Measurements from ENCODE around the gene SELENOF.

SELENOF gene

DNA sequence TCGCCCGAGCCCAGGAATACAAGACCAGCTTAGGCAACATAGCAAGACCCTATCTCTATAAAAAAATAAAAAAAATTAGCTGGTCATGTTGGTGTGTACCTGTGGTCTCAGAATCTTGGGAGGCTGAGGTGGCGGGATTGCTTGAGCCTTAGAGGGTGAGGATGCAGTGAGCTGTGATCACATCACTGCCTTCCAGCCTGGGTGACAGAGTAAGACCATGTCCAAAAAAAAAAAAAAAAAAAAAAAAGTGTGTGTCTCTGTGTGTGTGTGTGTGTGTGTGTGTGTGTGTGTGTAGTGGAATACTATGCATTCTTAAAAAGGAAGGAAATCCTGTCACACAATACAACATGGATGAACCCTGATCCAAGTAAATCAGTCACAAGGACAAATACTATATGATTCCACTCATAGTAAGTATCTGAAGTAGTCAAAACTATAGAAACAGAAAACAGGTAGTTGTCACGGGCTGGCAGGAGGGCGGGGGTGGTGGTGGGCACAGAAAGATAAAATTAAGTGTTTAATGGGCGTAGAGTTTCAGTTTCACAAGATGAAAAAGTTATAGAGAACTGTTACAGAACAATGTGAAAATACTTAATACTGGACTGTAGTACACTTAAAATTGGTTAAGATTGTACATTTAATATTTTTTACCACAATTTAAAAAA, 47.8 kb downstream of the SELENOF start:
- no peaks in the 10 kb centered on the region for H3K4me1 ChIP-seq (ENCODE audit: control insufficient read depth in 1 of 2, insufficient read depth in 2 of 2, low read length in 2 of 2)
- no peak overlapping the region for H3K4me3 ChIP-seq (ENCODE audit: low read depth in 1 of 2, low read length in 2 of 2)
- no peaks in the 10 kb centered on the region for H3K36me3 ChIP-seq (ENCODE audit: control insufficient read depth in 1 of 2, insufficient read depth in 2 of 2, low read length in 2 of 2)
- no peaks in the 10 kb centered on the region for H3K9me3 ChIP-seq (ENCODE audit: control insufficient read depth in 1 of 2, low read length in 2 of 2)
- no peak overlapping the region for H3K9ac ChIP-seq (ENCODE audit: low read depth in 1 of 2, low read length in 2 of 2)
- H3K27me3 ChIP-seq (ENCODE audit: control insufficient read depth in 1 of 2, insufficient read depth in 2 of 2, low read length in 2 of 2): no peaks in the 10 kb centered on the region
- no peak overlapping the region for H3K27ac ChIP-seq (ENCODE audit: low read depth, low read length)

DNA sequence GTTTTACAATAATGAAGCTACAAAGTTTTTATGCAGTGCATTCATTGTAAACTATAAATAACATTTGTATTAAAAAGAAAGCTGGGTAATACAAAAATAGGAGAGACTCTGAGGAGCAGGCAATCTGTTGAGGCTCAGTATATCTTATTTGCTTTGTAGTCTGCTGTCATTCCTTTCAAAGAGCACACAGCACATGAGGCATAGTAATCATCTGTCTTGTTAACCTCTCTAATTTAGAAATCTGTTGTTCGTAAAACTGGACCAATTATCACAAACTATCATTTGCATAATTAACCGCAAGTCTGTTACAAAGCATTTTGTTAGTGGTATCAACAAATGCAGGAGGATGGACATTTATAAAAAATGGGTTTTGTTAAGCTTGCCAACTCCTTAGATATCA, 51.0 kb downstream of the SELENOF start:
- no peak overlapping the region for H3K9ac ChIP-seq (ENCODE audit: low read depth in 1 of 2, low read length in 2 of 2)
- peaks cover 0 to 3% of the 10 kb centered on the region in 2 donors for H3K4me1 ChIP-seq (ENCODE audit: control insufficient read depth in 1 of 2, insufficient read depth in 2 of 2, low read length in 2 of 2)

DNA sequence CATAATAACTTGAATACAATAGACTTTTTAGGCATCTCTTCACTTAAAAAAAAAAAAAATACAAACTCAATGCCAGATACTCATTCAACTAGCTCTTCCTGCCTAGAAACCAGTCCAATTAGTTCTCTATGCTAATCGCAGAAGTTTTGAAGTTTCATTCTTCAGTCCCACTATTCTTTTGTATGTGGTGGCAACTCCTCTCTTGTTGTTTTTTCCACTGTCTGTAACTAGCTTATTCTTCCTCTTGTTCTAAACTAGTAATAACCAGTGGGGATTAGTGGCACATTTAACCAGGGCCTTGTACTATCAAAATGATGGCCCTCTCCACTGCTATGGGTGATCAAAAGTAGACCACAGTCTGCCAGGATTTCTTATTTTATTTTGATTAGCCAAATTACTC, 52.5 kb downstream of the SELENOF start:
- no peaks in the 10 kb centered on the region for H3K9me3 ChIP-seq (ENCODE audit: control insufficient read depth in 1 of 2, low read length in 2 of 2)
- no peak overlapping the region for H3K4me3 ChIP-seq (ENCODE audit: low read depth in 1 of 2, low read length in 2 of 2)
- H3K9ac ChIP-seq (ENCODE audit: low read depth in 1 of 2, low read length in 2 of 2): no peak overlapping the region
- H3K27me3 ChIP-seq (ENCODE audit: control insufficient read depth in 1 of 2, insufficient read depth in 2 of 2, low read length in 2 of 2): no peaks in the 10 kb centered on the region
- H3K36me3 ChIP-seq (ENCODE audit: control insufficient read depth in 1 of 2, insufficient read depth in 2 of 2, low read length in 2 of 2): no peaks in the 10 kb centered on the region
- H3K27ac ChIP-seq (ENCODE audit: low read depth, low read length): no peak overlapping the region
- peaks cover 0 to 3% of the 10 kb centered on the region in 2 donors for H3K4me1 ChIP-seq (ENCODE audit: control insufficient read depth in 1 of 2, insufficient read depth in 2 of 2, low read length in 2 of 2)

More for the DNA sequence above, 51.0 kb downstream of the SELENOF start:
- no peaks in the 10 kb centered on the region for H3K27me3 ChIP-seq (ENCODE audit: control insufficient read depth in 1 of 2, insufficient read depth in 2 of 2, low read length in 2 of 2)
- no peaks in the 10 kb centered on the region for H3K9me3 ChIP-seq (ENCODE audit: control insufficient read depth in 1 of 2, low read length in 2 of 2)
- no peak overlapping the region for H3K27ac ChIP-seq (ENCODE audit: low read depth, low read length)
- no peak overlapping the region for H3K4me3 ChIP-seq (ENCODE audit: low read depth in 1 of 2, low read length in 2 of 2)
- no peaks in the 10 kb centered on the region for H3K36me3 ChIP-seq (ENCODE audit: control insufficient read depth in 1 of 2, insufficient read depth in 2 of 2, low read length in 2 of 2)

DNA sequence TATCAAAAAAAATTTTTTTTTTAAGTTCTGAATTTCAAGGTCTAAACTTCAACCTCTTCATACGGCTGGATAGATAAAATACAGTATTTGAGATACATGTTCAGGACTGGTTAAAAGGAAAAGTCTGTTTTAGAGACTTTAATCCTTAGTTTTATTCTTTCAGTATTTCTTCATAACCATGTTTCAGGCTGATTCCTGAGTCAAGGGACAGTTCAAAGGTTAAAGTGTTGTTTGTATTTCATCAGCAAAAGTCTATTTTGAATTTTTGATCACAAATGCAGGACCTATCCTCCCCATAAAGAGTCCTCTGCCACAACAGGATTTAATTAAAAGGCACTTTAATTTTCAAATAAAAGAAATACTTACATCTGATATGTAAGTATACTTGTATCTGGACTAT, 53.5 kb downstream of the SELENOF start:
- Histone ChIP-seq H3K4me1 (ENCODE audit: control insufficient read depth in 1 of 2, insufficient read depth in 2 of 2, low read length in 2 of 2) (peaks cover 0 to 3% of the 10 kb centered on the region in 2 donors), H3K27me3 (ENCODE audit: control insufficient read depth in 1 of 2, insufficient read depth in 2 of 2, low read length in 2 of 2) (no peaks in the 10 kb centered on the region), H3K4me3 (ENCODE audit: low read depth in 1 of 2, low read length in 2 of 2) (no peak overlapping the region), H3K36me3 (ENCODE audit: control insufficient read depth in 1 of 2, insufficient read depth in 2 of 2, low read length in 2 of 2) (no peaks in the 10 kb centered on the region), H3K27ac (ENCODE audit: low read depth, low read length) (no peak overlapping the region), H3K9me3 (ENCODE audit: control insufficient read depth in 1 of 2, low read length in 2 of 2) (no peaks in the 10 kb centered on the region), H3K9ac (ENCODE audit: low read depth in 1 of 2, low read length in 2 of 2) (no peak overlapping the region)

DNA sequence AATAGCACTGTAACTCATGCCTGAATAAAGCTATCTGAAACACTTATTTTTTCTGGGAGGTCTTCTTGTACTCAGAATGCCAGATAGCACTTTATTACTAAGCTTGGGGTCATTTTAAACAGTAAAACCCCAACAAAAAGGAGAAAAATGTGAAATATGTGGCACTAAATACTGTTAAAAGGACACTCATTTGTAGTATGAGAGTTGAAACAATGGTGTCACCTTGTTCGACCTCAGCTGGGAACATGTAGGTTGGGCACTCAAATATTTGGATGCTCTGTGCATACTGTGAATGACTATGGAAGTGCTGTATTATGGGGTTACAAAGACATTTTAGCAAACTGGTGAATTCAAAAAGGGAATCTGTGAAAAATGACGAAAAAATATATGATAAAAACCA, 53.9 kb downstream of the SELENOF start:
- H3K36me3 ChIP-seq (ENCODE audit: control insufficient read depth in 1 of 2, insufficient read depth in 2 of 2, low read length in 2 of 2): no peaks in the 10 kb centered on the region
- no peaks in the 10 kb centered on the region for H3K9me3 ChIP-seq (ENCODE audit: control insufficient read depth in 1 of 2, low read length in 2 of 2)
- H3K27ac ChIP-seq (ENCODE audit: low read depth, low read length): no peak overlapping the region
- no peak overlapping the region for H3K4me3 ChIP-seq (ENCODE audit: low read depth in 1 of 2, low read length in 2 of 2)
- no peaks in the 10 kb centered on the region for H3K27me3 ChIP-seq (ENCODE audit: control insufficient read depth in 1 of 2, insufficient read depth in 2 of 2, low read length in 2 of 2)
- peaks cover 0 to 3% of the 10 kb centered on the region in 2 donors for H3K4me1 ChIP-seq (ENCODE audit: control insufficient read depth in 1 of 2, insufficient read depth in 2 of 2, low read length in 2 of 2)
- no peak overlapping the region for H3K9ac ChIP-seq (ENCODE audit: low read depth in 1 of 2, low read length in 2 of 2)

DNA sequence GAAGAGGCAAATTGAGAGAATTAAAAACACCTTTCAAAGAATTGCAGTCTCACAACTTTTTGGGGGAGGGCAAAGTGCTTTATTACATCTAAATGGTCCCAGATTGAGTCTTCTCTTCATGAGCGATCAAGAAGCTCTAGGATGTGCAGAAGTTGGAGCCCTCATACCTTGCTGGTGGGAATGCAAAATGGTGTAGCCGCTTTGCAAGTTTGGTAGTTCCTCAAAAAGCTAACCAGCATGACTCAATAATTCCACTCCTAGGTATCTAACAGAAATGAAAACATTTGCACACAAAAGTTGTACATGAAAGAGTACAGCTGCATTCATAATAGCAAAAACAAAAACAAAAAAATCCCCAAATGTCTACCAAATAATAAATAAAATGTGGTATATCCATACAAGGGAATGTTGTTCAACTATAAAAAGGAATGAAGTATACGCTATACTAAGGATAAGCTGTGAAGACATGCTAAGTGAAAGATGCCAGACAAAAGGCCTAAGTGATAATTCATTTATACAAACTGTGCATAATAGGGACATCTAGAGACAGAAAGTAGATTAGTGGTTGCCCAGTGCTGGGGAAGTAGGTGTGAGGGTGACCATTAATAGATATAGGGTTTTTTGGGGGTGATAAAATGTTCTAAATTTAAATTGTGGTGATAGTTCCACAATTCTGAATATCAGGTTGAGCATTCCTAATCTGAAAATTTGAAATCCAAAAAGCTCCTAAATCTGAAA, 55.2 kb downstream of the SELENOF start:
- H3K9me3 ChIP-seq (ENCODE audit: control insufficient read depth in 1 of 2, low read length in 2 of 2): no peaks in the 10 kb centered on the region
- no peak overlapping the region for H3K9ac ChIP-seq (ENCODE audit: low read depth in 1 of 2, low read length in 2 of 2)
- peaks cover 0 to 3% of the 10 kb centered on the region in 2 donors for H3K4me1 ChIP-seq (ENCODE audit: control insufficient read depth in 1 of 2, insufficient read depth in 2 of 2, low read length in 2 of 2)
- H3K27me3 ChIP-seq (ENCODE audit: control insufficient read depth in 1 of 2, insufficient read depth in 2 of 2, low read length in 2 of 2): no peaks in the 10 kb centered on the region
- H3K27ac ChIP-seq (ENCODE audit: low read depth, low read length): no peak overlapping the region
- no peak overlapping the region for H3K4me3 ChIP-seq (ENCODE audit: low read depth in 1 of 2, low read length in 2 of 2)
- H3K36me3 ChIP-seq (ENCODE audit: control insufficient read depth in 1 of 2, insufficient read depth in 2 of 2, low read length in 2 of 2): no peaks in the 10 kb centered on the region

DNA sequence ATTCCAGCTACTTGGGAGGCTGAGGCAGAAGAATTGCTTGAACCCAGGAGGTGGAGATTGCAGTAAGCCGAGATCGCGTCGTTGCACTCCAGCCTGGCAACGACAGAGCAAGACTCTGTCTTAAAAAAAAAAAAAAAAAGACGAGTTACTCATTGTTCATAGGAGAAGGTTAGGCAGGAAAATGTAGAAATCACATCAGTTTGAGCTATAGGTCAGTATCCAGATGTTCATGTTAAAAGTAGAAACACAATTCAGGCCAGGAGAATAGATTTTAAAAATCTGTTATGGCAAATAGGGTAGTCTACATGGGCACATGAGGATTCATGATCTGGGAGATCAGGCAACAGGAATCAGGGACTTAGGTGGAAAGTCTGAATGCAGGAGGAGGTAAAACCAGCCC, 57.7 kb downstream of the SELENOF start:
- Histone ChIP-seq H3K4me1 (ENCODE audit: control insufficient read depth in 1 of 2, insufficient read depth in 2 of 2, low read length in 2 of 2) (peaks cover 0 to 3% of the 10 kb centered on the region in 2 donors), H3K9ac (ENCODE audit: low read depth in 1 of 2, low read length in 2 of 2) (no peak overlapping the region), H3K4me3 (ENCODE audit: low read depth in 1 of 2, low read length in 2 of 2) (no peak overlapping the region), H3K27ac (ENCODE audit: low read depth, low read length) (no peak overlapping the region), H3K9me3 (ENCODE audit: control insufficient read depth in 1 of 2, low read length in 2 of 2) (no peaks in the 10 kb centered on the region), H3K27me3 (ENCODE audit: control insufficient read depth in 1 of 2, insufficient read depth in 2 of 2, low read length in 2 of 2) (no peaks in the 10 kb centered on the region), H3K36me3 (ENCODE audit: control insufficient read depth in 1 of 2, insufficient read depth in 2 of 2, low read length in 2 of 2) (no peaks in the 10 kb centered on the region)

DNA sequence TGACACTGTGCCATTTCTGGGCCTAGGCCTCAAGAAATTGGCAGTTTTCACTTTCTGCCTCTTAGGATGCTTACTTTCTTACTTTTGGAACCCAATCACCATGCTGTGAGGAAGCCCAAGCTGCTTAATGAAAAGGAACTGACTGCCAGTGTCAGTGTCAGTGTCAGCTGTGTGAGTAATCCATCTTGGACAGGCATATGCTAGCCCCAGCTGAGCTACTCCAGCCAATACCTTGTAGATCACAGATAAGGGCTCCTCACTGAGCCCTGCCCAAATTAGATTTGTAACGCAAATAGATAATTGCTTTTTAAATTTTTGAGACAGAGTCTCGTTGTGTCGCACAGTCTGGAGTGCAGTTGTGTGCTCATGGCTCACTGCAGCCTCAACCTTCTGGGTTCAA, 59.6 kb downstream of the SELENOF start:
- no peaks in the 10 kb centered on the region for H3K36me3 ChIP-seq (ENCODE audit: control insufficient read depth in 1 of 2, insufficient read depth in 2 of 2, low read length in 2 of 2)
- H3K4me1 ChIP-seq (ENCODE audit: control insufficient read depth in 1 of 2, insufficient read depth in 2 of 2, low read length in 2 of 2): no peaks in the 10 kb centered on the region
- no peaks in the 10 kb centered on the region for H3K9me3 ChIP-seq (ENCODE audit: control insufficient read depth in 1 of 2, low read length in 2 of 2)
- H3K4me3 ChIP-seq (ENCODE audit: low read depth in 1 of 2, low read length in 2 of 2): no peak overlapping the region
- no peak overlapping the region for H3K27ac ChIP-seq (ENCODE audit: low read depth, low read length)
- no peak overlapping the region for H3K9ac ChIP-seq (ENCODE audit: low read depth in 1 of 2, low read length in 2 of 2)
- H3K27me3 ChIP-seq (ENCODE audit: control insufficient read depth in 1 of 2, insufficient read depth in 2 of 2, low read length in 2 of 2): no peaks in the 10 kb centered on the region

DNA sequence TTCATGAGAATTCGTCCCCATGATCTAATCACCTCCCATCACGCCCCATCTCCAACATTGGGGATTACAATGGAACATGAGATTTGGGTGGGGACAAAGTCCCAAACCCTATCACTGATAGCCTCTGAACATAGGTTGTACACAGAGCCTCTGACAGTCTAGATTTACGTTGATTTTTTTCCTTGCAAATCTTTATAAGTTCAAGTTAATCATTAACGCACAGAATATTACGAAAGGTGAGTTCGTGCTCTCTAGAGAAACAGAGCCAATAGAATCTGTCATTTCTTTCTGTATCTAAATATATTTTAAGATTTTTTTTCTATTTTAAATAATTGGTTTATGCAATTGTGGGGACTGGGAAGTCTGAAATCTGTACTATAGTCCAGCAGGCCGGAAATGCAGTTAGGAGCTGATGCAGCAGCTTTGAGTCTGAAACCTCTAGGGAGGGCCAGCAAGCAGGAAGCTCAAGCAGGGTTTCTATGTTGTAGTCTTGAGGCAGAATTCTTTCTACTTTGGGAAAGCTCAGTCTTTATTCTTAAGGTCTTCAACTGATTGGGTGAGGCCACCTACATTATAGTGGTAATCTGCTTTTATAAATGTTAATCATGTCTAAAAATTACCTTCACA, 61.0 kb downstream of the SELENOF start:
- no peak overlapping the region for H3K27ac ChIP-seq (ENCODE audit: low read depth, low read length)
- H3K36me3 ChIP-seq (ENCODE audit: control insufficient read depth in 1 of 2, insufficient read depth in 2 of 2, low read length in 2 of 2): no peaks in the 10 kb centered on the region
- H3K9me3 ChIP-seq (ENCODE audit: control insufficient read depth in 1 of 2, low read length in 2 of 2): no peaks in the 10 kb centered on the region
- H3K9ac ChIP-seq (ENCODE audit: low read depth in 1 of 2, low read length in 2 of 2): no peak overlapping the region
- H3K4me1 ChIP-seq (ENCODE audit: control insufficient read depth in 1 of 2, insufficient read depth in 2 of 2, low read length in 2 of 2): no peaks in the 10 kb centered on the region
- H3K4me3 ChIP-seq (ENCODE audit: low read depth in 1 of 2, low read length in 2 of 2): no peak overlapping the region
- H3K27me3 ChIP-seq (ENCODE audit: control insufficient read depth in 1 of 2, insufficient read depth in 2 of 2, low read length in 2 of 2): no peaks in the 10 kb centered on the region

DNA sequence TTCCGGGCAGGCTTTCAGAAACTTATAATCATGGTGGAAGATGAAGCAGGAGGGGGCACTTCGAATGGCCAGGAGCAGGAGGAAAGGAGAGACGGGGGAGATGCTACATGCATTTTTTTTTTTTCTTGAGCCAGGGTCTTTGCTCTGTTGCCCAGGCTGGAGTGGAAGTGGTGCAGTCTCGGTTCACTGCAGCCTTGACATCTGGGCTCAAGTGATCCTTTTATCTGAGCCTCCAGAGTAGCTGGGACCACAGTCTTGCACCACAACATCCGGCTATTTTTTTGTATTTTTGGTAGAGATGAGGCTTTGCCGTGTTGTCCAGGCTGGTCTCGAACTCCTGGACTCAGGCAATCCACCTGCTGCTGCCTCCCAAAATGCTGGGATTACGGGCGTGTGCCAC, 61.6 kb downstream of the SELENOF start:
- no peaks in the 10 kb centered on the region for H3K9me3 ChIP-seq (ENCODE audit: control insufficient read depth in 1 of 2, low read length in 2 of 2)
- H3K36me3 ChIP-seq (ENCODE audit: control insufficient read depth in 1 of 2, insufficient read depth in 2 of 2, low read length in 2 of 2): no peaks in the 10 kb centered on the region
- no peaks in the 10 kb centered on the region for H3K4me1 ChIP-seq (ENCODE audit: control insufficient read depth in 1 of 2, insufficient read depth in 2 of 2, low read length in 2 of 2)
- no peaks in the 10 kb centered on the region for H3K27me3 ChIP-seq (ENCODE audit: control insufficient read depth in 1 of 2, insufficient read depth in 2 of 2, low read length in 2 of 2)
- no peak overlapping the region for H3K9ac ChIP-seq (ENCODE audit: low read depth in 1 of 2, low read length in 2 of 2)
- no peak overlapping the region for H3K27ac ChIP-seq (ENCODE audit: low read depth, low read length)
- no peak overlapping the region for H3K4me3 ChIP-seq (ENCODE audit: low read depth in 1 of 2, low read length in 2 of 2)
